Breast epithelium (tissue), 3 donors: ENCODE results near the gene AGER.

Experiments
- CTCF ChIP-seq, 3 donors: fragments of 450-650 bp; IDR thresholded peaks; one replicate each; pipeline ENCODE4 v1.5.1; 2016 to 2017; ENCODE audit warnings: antibody characterized with exemption in 3 of 3, mild to moderate bottlenecking in 3 of 3, moderate library complexity in 3 of 3
- POLR2A ChIP-seq: fragments of 450-650 bp; IDR thresholded peaks from one replicate; pipeline ENCODE4 v1.6.1; 2016; ENCODE audit warnings: antibody characterized with exemption, mild to moderate bottlenecking, moderate library complexity
- POLR2AphosphoS5 ChIP-seq, 3 donors: sonication (generic); formaldehyde crosslinking; IDR thresholded peaks; one replicate each; pipeline ENCODE4 v1.6.1; 2017; ENCODE audit warnings: antibody characterized with exemption in 3 of 3

- TF ChIP-seq CTCF (IDR thresholded peaks at IDR 0.05) (no peak), POLR2A (no peak), POLR2AphosphoS5 (IDR thresholded peaks at IDR 0.05) (no peak)
These were observed 20.2 kb upstream of the AGER start for GRCh38 chr6:32204268-32204715.
